NCI-H510A treated with DMSO at 0.1 percent for 48 hours (cell line): ENCODE results near the gene SEC61A2.
"Not testable (repeated sequence)": the region's sequence is repeated elsewhere in the genome, so short reads cannot be mapped to it uniquely, and the experiment has no call there.

Experiments used
- DNase-seq: peaks from one replicate; lab custom pipeline; 2025; lab: John Stamatoyannopoulos, UW

SEC61A2 gene

DNA sequence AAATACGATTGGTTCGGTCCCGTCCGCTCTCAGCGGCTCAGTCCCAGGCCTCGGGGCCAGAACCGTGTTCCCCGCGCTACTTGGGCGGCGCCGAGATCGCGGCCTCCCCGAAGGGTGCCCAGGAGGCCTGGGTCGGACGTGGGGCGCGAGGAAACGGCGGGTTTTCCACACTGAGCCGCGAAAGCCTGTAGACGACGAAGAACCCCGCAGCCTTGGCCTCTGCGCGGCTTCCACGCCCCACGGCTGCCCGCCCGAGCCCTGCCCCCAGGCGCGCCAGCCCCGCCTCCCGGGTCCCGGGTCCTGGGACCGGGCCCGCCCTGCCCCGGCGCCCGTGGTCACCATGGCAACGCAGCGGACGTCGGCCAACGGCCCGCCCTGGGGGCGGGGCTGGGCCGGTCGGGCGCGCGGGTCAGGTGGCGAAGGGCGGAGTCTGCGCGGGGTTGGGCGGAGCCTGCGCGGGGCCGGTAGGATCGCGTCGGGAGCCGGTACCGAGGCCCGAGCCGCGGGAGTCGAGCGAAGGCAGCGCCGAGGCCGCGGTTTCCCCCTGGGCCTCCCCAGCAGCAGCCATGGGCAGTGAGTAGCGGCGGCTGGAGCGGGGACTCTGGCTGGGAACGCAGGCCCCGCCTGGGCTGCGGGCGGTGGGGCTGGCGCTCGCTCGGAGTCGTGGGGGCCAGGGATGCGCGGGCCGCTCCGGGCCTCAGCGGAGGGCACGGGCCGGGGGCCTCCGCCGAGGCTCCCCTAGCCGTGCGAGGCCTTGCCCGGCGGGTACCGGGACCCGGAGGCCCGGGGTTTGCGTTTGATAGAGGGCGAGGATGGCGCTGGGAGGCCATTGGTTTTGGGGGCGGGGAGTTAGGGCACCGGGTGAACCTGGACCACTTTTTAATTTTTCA is at the start of gene SEC61A2:
Gene SEC61A2 (plus strand): TSS at position 456 of the 890 bp plus-strand sequence. CDS start 111 bp downstream, at position 567.
- DNase-seq: peak; percentile 80

DNA sequence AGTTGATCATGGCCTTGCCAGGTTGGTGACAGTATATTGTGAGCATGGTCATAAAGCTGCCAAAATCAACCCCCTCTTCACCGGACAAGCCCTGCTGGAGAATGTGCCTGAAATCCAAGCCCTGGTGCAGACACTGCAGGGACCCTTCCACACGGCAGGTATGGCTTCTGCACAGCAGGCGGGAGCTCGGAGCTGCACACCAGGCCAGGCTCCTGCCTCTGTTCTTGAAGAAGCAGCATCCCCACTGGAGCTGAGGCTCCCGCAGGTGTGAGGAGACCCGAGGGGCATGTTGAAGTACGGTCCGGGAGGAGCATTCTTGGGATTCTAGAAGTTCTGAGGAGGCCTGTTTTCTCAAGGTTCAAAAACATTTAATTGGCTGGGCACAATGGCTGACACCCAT is 48.0 kb upstream of the SEC61A2 start:
- DNase-seq: no peak

DNA sequence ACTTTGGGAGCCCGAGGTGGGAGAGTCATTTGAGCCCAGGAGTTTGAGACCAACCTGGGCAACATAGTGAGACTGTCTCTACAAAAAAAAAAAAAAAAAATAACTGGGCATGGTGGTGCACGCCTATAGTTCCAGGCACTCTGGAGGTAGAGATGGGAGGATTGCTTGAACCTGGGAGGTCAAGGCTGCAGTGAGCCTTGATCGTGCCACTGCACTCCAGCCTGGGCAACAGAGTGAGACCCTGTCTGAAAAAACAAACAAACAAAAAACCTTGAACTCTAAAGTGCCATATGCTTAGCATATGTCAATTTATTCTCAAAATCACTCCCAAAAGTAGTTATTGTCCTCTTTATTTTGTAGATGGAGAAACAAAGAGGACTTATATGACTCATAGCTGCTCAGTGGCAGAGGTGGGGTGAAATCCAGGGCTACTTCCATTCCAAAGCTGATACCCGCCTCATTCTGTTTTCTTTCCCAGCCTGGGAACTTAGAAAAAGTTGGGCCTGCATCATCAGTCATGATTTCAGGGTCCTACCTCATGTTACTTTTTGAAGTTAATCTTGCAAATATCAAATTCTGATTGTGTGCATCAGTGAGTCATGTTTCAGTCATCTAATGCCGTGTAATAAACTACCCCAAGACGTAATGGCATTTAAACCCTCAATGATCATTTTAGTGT is 47.5 kb upstream of the SEC61A2 start:
- DNase-seq: no peak

DNA sequence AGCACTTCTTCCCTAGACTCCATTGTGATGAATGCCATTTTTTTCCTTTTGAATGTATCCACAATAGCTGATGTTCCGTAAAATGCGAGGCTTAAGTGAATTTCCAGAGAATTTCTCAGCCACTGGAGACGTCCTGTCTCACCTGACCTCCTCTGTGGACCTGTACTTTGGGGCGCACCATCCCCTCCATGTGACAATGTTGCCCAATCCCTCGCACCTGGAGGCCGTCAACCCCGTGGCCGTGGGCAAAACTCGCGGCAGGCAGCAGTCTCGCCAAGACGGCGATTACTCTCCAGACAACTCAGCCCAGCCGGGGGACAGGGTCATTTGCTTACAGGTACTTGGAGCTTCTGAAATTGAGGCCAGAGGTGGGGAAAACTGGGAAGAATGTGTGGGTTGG is 40.6 kb upstream of the SEC61A2 start:
- DNase-seq: no peak

DNA sequence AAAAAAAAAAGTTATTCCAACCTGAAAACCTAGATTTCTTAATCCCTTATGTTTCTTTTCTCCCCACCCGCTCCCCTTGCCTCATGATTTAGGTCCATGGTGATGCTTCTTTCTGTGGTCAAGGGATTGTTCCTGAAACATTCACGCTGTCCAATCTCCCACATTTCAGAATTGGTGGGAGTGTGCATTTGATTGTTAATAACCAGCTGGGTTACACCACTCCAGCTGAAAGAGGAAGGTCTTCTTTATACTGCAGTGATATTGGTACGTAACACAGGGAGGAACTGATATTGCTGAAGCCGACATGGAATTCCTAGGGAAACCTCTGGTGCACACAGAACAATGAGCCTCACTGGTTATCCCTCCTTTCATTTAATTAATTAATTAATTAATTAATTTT is 38.1 kb upstream of the SEC61A2 start:
- no peak for DNase-seq

DNA sequence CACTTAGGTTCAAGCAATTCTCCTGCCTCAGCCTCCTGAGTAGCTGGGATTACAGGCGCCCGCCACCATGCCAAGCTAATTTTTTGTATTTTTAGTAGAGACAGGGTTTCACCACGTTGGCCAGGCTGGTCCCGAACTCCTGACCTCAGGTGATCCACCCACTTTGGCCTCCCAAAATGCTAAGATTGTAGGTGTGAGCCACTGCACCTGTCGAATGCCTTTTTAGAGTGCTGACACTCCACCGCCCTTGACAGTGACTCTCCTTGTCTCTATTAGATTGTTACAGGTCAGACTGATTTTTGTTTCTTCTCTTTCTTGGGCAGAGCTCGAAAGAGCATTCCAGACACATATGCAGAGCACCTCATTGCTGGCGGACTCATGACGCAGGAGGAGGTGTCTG is 32.1 kb upstream of the SEC61A2 start:
- not testable (repeated sequence) for DNase-seq

DNA sequence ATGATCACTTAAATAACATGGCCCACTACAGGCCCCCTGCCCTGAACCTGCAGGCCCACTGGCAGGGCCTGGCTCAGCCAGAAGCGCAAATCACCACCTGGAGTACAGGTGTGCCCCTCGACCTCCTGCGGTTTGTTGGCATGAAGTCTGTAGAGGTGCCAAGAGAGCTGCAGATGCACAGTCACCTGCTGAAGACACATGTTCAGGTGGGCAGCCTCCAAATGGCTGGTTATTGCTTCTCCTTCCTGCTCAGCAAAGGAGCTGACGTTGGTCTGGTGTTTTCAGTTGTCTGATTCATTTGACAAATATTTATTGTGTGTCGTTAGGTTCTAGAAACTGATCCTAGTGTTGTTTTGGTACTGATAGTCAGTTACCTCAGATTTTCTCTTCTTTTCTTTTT is 31.7 kb upstream of the SEC61A2 start:
- DNase-seq: peak; percentile 58

DNA sequence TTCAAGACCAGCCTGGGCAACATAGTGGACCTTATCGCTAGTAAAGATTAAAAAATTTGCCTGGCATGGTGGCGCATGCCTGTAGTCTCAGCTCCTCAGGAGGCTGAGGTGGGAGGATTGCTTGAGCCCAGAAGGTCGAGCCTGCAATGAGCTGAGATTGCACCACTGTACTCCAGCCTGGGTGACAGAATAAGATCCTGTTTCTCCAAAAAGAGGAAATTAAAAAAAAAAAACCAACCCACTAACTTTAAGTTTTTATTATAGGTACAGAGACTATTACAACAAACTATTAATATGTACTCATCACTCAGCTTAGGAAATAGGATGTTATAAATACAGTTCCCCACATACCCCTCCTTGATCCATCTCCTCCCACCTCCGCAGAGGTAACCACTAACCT is 30.5 kb upstream of the SEC61A2 start:
- DNase-seq: no peak

DNA sequence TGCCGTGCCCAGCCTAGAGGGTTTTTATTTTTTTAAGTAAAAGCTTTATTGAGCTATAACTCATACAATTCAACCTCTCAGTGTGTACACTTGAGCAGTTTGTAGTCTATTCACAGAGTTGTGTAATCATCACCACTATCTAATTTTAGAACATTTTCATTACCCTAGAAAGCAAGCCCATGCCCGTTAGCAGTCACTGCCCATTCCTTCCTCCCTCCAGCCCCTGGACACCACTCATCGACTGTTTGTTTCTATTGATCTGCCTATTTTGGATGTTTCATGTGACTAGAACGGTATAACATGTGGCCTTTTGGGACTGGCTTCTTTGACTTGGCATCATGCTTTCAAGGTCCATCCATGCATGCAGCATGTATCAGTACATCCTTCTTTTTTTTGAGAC is 25.7 kb upstream of the SEC61A2 start:
- no peak for DNase-seq

DNA sequence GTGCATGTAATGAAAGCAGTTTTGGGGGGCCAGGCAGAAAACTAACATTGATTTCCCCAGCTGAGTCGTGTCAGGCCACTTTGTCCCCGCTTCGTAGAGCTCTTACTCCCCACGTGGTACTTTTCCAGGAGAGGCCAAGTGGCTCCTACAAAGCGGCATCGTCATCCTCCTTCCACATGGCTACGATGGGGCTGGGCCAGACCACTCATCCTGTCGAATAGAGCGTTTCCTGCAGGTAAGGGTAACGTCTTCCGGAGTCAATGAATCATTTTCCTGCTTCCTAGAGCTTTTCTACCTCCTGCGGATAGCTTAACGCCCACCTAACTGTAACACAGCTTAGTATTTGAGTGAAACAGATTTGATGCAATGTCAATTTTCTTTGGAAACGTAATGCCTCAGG is 21.7 kb upstream of the SEC61A2 start:
- no peak for DNase-seq

DNA sequence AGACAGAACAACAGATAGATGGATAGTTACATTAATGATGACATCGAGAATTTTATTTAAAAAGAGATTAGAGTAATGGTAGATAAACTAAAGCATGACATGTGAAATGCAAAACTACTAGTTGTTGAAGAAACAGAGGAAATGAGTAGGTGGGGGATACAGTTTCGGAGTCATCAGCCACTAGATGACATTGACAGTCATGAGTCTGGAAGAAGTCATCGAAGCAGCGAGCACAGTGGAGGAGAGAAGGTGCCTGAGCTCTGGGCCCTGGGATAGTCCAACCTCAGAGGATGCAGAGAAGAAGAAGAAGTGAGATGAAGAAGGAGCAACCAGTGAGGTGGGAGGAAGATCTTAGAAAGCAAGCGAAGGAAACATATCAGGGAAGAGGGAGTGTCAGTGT is 20.2 kb upstream of the SEC61A2 start:
- DNase-seq: no peak

DNA sequence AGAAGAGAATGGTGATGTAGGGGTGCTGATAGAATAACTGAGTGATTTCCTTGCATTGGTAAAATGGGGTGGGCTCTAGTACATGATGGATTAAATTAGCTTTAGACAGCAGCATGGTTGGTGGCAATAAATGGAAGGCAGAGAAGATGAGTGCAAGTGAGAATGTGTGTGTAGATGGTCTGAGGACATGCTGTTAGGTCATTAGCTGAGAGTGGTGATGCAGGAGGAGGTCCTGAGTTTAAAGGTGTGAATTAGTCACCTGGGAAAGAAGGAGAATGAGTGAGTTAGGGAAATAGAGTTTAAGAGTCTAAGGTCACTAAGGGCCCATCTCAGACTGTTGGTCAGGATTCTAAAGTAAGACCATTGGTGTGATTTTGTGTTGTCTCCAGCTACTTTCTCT is 17.9 kb upstream of the SEC61A2 start:
- no peak for DNase-seq

DNA sequence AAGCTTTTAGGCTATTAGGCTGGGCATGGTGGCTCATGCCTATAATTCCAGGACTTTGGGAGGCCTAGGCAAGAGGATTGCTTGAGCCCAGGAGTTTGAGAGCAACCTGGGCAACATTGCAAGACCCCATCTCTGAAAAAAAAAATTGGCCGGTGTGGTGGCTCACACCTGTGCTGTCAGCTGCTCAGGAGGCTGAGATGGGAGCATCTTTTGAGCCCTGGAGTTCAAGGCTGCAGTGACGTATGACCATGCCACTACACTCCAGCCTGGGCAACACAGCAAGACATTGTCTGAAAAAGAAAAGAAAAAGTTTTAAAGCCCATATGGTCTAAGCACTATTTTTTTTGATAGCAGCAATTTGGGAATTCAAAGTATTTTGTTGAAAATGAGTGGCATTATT is 15.8 kb upstream of the SEC61A2 start:
- no peak for DNase-seq

DNA sequence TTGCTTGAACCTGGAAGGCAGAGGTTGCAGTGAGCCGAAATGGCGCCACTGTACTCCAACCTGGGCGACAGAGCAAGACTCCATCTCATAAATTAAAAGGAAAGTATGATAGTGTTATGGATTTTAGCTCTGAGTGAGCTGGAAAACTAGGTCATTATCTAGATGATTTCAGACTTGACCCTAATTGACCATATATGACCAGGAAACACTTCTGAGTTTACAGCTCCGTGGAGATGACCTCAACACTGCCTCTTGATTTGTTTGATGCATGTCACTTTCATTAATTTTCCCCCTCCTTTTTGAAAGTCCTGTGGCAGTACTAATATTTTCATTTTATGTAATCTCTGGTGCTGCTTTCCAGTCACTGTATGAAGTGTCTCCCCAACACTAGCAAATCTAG is 7.8 kb upstream of the SEC61A2 start:
- DNase-seq: no peak

DNA sequence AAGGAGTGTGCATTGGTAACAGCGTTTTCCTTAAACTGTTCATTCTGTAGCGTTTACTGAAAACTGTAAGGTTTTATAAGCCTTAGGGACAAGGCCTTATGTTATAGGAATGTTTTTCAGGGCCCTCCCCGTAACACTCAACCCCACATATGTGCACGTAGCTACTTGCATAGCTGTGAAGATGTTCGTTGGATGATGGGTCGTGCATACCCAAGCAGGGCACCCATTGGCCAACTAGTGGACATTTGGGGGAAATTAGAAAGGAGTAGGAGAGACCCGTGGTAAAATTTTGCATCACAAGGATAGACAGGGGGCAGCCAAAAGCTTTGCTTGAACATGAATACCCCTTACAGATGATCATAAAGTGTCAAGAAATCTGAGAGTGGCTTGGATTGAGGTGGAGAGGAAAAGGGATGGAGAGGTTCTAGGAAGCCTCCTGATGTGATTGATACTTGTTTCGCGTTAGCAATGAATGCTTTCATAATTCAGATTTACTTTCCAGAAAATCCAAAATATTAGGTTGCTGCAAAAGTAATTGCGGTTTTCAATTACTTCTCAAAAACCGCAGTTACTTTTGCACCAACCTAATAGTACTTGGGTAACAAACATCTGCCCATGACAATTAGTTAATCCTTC is 878 bp downstream of the SEC61A2 start:
- DNase-seq: peak; percentile 57

DNA sequence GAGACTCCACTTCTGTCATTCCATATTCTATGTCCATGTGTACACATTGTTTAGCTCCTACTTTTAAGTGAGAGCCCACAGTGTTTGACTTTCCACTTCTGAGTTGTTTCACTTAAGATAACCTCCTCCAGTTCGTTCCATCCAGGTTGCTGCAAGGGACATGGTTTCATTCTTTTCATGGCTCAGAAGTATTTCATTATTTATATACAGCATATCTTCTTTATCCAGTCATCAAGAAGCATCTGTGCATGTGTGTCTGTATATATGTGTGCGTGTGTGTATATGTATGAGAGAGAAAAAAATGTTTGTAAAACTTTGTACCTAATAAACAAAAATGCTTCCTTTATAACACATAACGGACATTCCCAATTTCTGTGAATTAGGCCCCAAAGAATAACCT is 6.2 kb downstream of the SEC61A2 start:
- DNase-seq: no peak

DNA sequence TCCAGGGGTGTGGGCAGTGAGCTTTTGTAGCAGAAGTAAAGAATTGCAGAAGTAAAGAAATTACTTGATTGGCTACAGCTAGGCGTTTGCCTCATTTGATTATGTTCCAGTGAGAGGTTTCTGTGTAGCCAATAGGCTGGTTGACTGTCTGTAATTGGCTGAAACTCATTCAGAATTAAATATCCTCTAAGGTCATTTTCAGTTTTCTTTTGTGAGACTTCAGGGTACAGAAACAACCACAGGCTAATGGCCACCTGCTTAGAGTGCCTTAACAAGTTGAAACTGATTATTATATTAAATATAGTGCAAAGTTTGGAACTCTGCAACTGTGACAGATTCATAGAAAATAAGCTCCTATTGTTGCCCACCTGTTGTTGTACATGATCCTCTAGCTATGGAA is 10.6 kb downstream of the SEC61A2 start:
- DNase-seq: no peak

DNA sequence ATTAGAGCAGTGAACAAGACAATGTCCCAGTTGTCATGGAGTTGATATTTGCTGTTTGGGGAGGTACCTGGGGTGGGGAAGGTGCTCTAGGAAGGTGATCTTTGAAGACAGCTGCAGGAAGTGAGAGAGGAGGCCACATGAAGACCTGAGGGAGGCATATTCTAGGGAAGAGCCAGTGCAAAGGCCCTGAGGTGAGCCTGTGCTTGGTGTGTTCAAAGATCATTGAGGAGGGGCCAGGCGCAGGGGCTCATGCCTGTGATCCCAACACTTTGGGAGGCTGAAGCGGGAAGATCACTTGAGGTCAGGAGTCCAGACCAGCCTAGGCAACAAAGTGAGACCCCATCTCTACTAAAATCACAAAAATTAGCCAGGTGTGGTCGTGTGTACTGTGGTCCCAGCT is 15.1 kb downstream of the SEC61A2 start:
- DNase-seq: no peak

DNA sequence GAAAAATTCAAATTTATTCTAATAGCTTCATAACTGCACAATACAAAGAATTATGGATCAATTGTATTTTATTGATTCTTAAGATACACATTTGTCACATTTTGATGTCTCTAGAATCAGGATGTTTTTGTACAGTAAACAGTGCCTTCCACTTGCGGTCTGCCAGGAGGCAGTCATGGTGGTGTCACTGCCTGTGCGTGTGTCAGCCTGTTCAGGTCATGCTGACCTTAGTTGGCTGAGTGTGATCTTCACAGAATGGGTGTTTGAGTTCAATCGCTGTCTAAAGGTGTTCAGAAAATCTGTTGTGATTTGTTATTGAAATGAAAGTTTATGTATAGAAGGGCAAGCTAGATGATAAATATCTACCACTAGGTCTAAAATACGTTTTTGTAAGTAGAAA is 20.7 kb downstream of the SEC61A2 start:
- DNase-seq: no peak

DNA sequence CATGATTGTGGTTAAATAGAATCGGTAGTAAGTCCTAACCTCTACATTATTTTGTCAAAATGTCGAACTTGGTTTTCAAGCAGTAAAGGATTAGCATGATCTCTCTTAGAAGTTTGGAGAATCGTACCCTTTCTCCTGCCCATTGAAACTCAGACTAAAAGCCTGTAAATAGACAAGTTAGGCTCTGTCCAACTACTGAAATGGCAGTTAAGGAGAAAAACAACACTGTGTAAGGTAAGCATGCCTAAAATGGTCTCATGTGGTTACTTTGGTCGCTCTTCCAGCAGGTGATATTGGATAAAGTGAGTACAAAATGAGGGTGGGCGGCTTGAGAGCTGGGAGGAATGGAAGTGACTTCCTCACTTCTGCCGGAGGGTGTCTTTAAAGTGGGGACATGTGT is 25.0 kb downstream of the SEC61A2 start:
- no peak for DNase-seq

DNA sequence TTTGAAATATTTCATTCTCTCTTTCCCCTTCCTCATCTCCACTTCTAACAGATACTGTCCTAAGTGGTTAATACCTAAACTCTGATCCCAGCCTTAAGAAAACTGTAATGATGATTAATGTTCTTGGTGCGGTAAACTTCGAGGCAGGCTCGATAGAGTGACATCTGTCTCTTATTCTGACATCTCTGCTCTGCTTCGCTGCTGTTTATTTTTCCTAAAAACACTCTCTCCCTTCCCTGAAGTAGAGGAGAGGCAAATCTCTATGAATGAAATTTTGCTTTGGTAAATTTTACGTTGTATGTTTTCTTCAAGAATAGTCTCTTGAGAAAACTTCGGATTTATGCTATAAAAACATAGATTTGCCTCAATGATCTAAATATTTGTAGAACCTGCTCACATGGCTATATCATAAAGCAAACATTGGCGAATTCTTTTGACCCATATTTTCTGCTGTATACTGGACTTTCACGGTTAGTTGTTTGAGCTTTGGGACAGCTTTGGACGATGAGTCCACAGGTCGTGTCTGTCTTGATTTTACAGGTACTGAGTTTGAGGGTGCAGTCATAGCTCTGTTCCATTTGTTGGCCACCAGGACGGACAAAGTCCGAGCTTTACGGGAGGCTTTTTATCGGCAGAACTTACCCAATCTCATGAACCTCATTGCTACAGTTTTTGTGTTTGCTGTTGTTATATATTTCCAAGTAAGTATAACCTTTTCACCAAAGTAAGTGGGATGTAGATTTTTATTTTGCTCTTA is 27.1 kb downstream of the SEC61A2 start:
- no peak for DNase-seq

DNA sequence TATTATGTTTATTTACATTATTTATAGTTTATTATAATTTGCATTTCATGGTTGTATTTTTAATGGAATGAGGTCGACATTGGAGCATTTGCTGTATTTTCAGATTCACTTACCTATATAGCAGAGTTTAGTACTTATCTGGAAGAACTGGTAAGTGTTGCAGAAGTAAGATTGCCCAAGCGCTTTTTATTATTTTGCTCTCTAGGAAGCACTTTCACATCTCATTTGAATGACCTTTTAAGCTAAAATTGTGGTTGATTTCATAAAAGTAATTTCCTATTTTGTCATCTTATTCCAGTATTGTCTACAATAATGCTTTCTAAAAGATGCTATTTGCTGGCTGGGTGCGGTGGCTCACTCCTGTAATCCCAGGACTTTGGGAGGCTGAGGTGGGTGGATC is 28.6 kb downstream of the SEC61A2 start:
- DNase-seq: no peak
